Measurements from ENCODE around the gene ROM1. TPM values are rescaled to one million over a fixed set of nuclear protein-coding genes. Genes with fewer than 3 reads are reported as not detected.
A peak's percentile ranks its signal among the peaks of the same experiment; 100 is the strongest.

ROM1 gene
- polyA plus RNA-seq, 3 donors = 0.51 to 1.4 (median 0.75) TPM

DNA sequence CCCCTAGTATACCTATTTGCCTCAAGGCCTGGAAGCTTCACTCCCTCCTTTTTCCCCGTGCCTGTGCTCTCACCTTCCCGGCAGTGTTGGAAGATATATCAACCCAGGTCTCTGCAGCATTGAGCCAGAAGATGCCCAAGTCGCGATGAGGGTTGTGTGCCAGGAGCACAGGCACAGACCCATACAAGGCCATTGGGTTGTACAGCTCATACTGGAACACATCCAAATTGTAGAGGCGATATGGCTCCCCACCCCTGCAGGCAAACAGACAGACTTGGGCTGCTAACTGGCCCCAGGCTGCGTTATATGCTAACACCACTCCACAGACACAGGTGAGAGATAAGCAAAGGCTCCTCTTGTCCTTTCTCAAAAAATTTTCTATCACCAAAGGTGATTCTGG lies 19.4 kb downstream of the ROM1 start:
- peaks cover 7% of the 10 kb centered on the region for H3K79me2 ChIP-seq (ENCODE audit: insufficient read depth, low read length)
- H3K4me1 Mint-ChIP-seq = peaks cover 4% of the 10 kb centered on the region
- peaks cover 79 to 99% of the 10 kb centered on the region in 2 donors for H3K36me3 Mint-ChIP-seq
- H2AFZ ChIP-seq (ENCODE audit: insufficient read depth, low read depth, low read length, poor library complexity, severe bottlenecking) = no peak overlapping the region
- TF ChIP-seq, protein P1, sequence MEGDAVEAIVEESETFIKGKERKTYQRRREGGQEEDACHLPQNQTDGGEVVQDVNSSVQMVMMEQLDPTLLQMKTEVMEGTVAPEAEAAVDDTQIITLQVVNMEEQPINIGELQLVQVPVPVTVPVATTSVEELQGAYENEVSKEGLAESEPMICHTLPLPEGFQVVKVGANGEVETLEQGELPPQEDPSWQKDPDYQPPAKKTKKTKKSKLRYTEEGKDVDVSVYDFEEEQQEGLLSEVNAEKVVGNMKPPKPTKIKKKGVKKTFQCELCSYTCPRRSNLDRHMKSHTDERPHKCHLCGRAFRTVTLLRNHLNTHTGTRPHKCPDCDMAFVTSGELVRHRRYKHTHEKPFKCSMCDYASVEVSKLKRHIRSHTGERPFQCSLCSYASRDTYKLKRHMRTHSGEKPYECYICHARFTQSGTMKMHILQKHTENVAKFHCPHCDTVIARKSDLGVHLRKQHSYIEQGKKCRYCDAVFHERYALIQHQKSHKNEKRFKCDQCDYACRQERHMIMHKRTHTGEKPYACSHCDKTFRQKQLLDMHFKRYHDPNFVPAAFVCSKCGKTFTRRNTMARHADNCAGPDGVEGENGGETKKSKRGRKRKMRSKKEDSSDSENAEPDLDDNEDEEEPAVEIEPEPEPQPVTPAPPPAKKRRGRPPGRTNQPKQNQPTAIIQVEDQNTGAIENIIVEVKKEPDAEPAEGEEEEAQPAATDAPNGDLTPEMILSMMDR (IDR thresholded peaks at IDR 0.05) = no peak
- intact Hi-C loops (cut with micrococcal nuclease) = no loop called here
- H3K27ac Mint-ChIP-seq = peak overlapping the region in 1 of 7 donors; percentile 47
- H3K9ac ChIP-seq (ENCODE audit: insufficient read depth, low read length, poor library complexity, severe bottlenecking) = no peak overlapping the region
- H3K9me3 ChIP-seq (replicated peaks in 1 of 2; ENCODE audit: control insufficient read depth in 1 of 2, insufficient read depth in 1 of 2, low read length in 2 of 2) = no peaks in the 10 kb centered on the region
- H4K20me1 ChIP-seq (ENCODE audit: insufficient read depth, low read length) = no peaks in the 10 kb centered on the region
- H3K4me3 ChIP-seq (replicated peaks in 1 of 3; ENCODE audit: low read depth in 2 of 3, low read length in 3 of 3) = no peak overlapping the region
- peaks cover 84 to 100% of the 10 kb centered on the region in 2 donors for H3K36me3 ChIP-seq (replicated peaks in 1 of 2; ENCODE audit: control insufficient read depth in 1 of 2, insufficient read depth in 2 of 2, low read length in 2 of 2)
- no peaks in the 10 kb centered on the region for H3K27me3 ChIP-seq (ENCODE audit: control insufficient read depth in 2 of 2, insufficient read depth in 2 of 2, low read length in 2 of 2)
- no peak overlapping the region for H3K4me3 Mint-ChIP-seq
- H3K27ac ChIP-seq (ENCODE audit: low read depth in 1 of 2, low read length in 2 of 2) = no peak overlapping the region
- 98% methylated on average over 6 of the region's 6 CpGs for WGBS (ENCODE audit: insufficient coverage)
- peaks cover 0 to 2% (median 0%) of the 10 kb centered on the region in 7 donors for H3K9me3 Mint-ChIP-seq
- no peaks in the 10 kb centered on the region for H3K4me1 ChIP-seq (ENCODE audit: control insufficient read depth in 1 of 2, insufficient read depth in 2 of 2, low read length in 2 of 2)
- H3K27me3 Mint-ChIP-seq (ENCODE audit: low read depth in 3 of 3) = peaks cover 0 to 3% (median 0%) of the 10 kb centered on the region in 3 donors
- H3K4me2 ChIP-seq (replicated peaks; ENCODE audit: extremely low read depth, low read length, poor library complexity, severe bottlenecking) = no peak overlapping the region
- no peak for DNase-seq

- 96% methylated on average over 3 of the region's 8 CpGs for WGBS (ENCODE audit: insufficient coverage)
- Histone ChIP-seq H3K36me3 (replicated peaks in 1 of 2; ENCODE audit: control insufficient read depth in 1 of 2, insufficient read depth in 2 of 2, low read length in 2 of 2) (peaks cover 20 to 44% of the 10 kb centered on the region in 2 donors), H3K4me3 (replicated peaks in 1 of 3; ENCODE audit: low read depth in 2 of 3, low read length in 3 of 3) (no peak overlapping the region), H2AFZ (ENCODE audit: insufficient read depth, low read depth, low read length, poor library complexity, severe bottlenecking) (no peak overlapping the region), H3K4me2 (replicated peaks; ENCODE audit: extremely low read depth, low read length, poor library complexity, severe bottlenecking) (no peak overlapping the region), H3K4me1 (ENCODE audit: control insufficient read depth in 1 of 2, insufficient read depth in 2 of 2, low read length in 2 of 2) (peaks cover 16 to 24% of the 10 kb centered on the region in 2 donors), H3K79me2 (ENCODE audit: insufficient read depth, low read length) (peaks cover 75% of the 10 kb centered on the region), H3K9ac (ENCODE audit: insufficient read depth, low read length, poor library complexity, severe bottlenecking) (no peak overlapping the region), H3K27ac (ENCODE audit: low read depth in 1 of 2, low read length in 2 of 2) (peak overlapping the region in 1 of 2 donors; percentile 20), H4K20me1 (ENCODE audit: insufficient read depth, low read length) (peaks cover 4% of the 10 kb centered on the region), H3K27me3 (ENCODE audit: control insufficient read depth in 2 of 2, insufficient read depth in 2 of 2, low read length in 2 of 2) (no peaks in the 10 kb centered on the region), H3K9me3 (replicated peaks in 1 of 2; ENCODE audit: control insufficient read depth in 1 of 2, insufficient read depth in 1 of 2, low read length in 2 of 2) (no peaks in the 10 kb centered on the region)
- DNase-seq = no peak
- Mint-ChIP-seq H3K4me1 (peaks cover 25% of the 10 kb centered on the region), H3K27ac (peak overlapping the region in 1 of 7 donors; percentile 3), H3K36me3 (peaks cover 20 to 42% of the 10 kb centered on the region in 2 donors), H3K27me3 (ENCODE audit: low read depth in 3 of 3) (peaks cover 0 to 4% (median 0%) of the 10 kb centered on the region in 3 donors), H3K4me3 (no peak overlapping the region), H3K9me3 (no peaks in the 10 kb centered on the region)
- intact Hi-C loops (cut with micrococcal nuclease) = no loop called here
- TF ChIP-seq, protein P1 (IDR thresholded peaks at IDR 0.05) = no peak
Measured at GRCh38 chr11:62644220-62644619, 31.2 kb downstream of the ROM1 start.

Measured in CD14-positive monocyte (primary cell).